ENCODE measurements around the gene RSL24D1. TPM values are rescaled to one million over a fixed set of nuclear protein-coding genes. Genes with fewer than 3 reads are reported as not detected.
A peak's percentile ranks its signal among the peaks of the same experiment; 100 is the strongest.
"Not testable (repeated sequence)": the region's sequence is repeated elsewhere in the genome, so short reads cannot be mapped to it uniquely, and the experiment has no call there.

The RSL24D1 gene
- polyA plus RNA-seq, 12 donors, result 88.6 to 126 (median 108) TPM; not detected in 1

- peak; percentile 20 for DNase-seq
These were observed 24.6 kb upstream of the RSL24D1 start for GRCh38 chr15:55221090-55222011.

GRCh38 chr15:55220606-55221005, 23.9 kb upstream of the RSL24D1 start:
- DNase-seq, result no peak

- no peak for DNase-seq
These were observed 21.3 kb upstream of the RSL24D1 start for GRCh38 chr15:55218056-55218455.

GRCh38 chr15:55204464-55204863, 7.7 kb upstream of the RSL24D1 start:
- DNase-seq, result no peak

- DNase-seq, result no peak
These were observed 5.5 kb upstream of the RSL24D1 start for GRCh38 chr15:55202206-55202605.

- no peak for DNase-seq
These were observed 2.0 kb upstream of the RSL24D1 start for GRCh38 chr15:55198706-55199105.

GRCh38 chr15:55197719-55198118, 978 bp upstream of the RSL24D1 start:
- no peak for DNase-seq

GRCh38 chr15:55197362-55197705, 593 bp upstream of the RSL24D1 start:
- DNase-seq, result no peak

GRCh38 chr15:55195996-55196395, 745 bp downstream of the RSL24D1 start:
- no peak for DNase-seq

- no peak for DNase-seq
These were observed 2.5 kb downstream of the RSL24D1 start for GRCh38 chr15:55194256-55194655.

GRCh38 chr15:55186331-55186730, 10.4 kb downstream of the RSL24D1 start:
- DNase-seq, result no peak

- no peak for DNase-seq
These were observed 13.1 kb downstream of the RSL24D1 start for GRCh38 chr15:55183679-55184078.

GRCh38 chr15:55179141-55179540, 17.6 kb downstream of the RSL24D1 start:
- no peak for DNase-seq

- DNase-seq, result no peak
These were observed 26.4 kb downstream of the RSL24D1 start for GRCh38 chr15:55170361-55170760.

- DNase-seq, result peak; percentile 62
These were observed 28.3 kb downstream of the RSL24D1 start for GRCh38 chr15:55168350-55168974.

GRCh38 chr15:55164284-55164683, 32.5 kb downstream of the RSL24D1 start:
- DNase-seq, result no peak

GRCh38 chr15:55151631-55152030, 45.1 kb downstream of the RSL24D1 start:
- DNase-seq, result no peak

GRCh38 chr15:55143132-55143531, 53.6 kb downstream of the RSL24D1 start:
- DNase-seq, result not testable (repeated sequence)

- no peak for DNase-seq
These were observed 62.8 kb downstream of the RSL24D1 start for GRCh38 chr15:55133972-55134371.

GRCh38 chr15:55132672-55133071, 64.1 kb downstream of the RSL24D1 start:
- no peak for DNase-seq
